ENCODE measurements around the gene CLEC19A.

CLEC19A gene

GRCh38 chr16:19285431-19285830, at the start of gene CLEC19A:
TSS of gene CLEC19A (plus strand) at chr16:19285731. CDS start at chr16:19285852, 121 bp downstream.
- no peak for DNase-seq

DNA sequence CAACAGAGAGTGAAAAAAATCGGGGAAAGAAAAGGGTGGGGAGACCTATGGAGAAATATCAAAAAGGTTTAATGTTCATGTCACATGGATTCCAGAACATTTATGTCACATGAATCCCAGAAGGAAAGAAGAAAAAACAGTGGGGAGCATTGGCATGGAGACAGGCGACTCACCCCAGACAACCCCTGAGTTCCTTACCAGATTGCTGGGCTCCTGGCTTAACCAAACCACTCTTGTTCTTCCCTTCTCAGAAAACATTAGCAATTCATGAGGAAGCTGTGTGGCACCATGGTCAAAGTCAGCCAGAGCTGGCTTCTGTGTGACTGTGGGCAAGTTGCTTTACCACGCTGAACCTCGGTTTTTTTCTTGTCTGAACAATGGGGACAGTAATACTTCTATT, 49.6 kb upstream of the CLEC19A start:
- DNase-seq, result no peak

DNA sequence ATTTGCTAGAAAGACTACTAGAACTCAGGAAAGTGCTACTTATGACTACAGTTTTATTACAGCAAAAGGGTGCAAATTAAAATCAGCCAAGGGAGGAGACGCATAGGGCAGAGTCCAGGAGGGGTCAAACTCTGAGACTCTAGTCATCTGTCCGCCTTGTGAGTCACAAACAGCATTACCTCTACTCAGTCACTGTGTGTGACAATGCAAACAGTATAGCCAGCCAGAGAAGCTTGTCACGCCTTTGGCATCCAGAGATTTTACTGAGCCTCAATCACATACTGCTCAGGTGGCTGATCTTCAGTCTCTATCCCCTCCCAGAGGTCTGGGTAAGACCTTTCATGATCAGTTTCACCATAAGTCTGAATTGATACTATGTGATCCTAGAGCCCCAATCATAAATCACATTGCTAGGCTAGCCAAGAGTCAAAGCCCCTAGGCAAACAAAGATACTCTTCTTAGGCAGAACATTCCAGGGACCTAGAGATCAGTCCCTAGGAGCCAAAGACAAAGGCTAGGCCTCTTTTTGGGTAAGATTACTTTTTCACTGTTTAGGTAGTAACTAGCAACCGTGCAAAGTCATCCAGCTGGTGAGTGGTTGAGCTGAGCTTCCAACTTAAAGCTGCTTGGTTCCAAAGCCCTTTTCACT, 48.8 kb upstream of the CLEC19A start:
- DNase-seq, result no peak

GRCh38 chr16:19238406-19238805, 47.1 kb upstream of the CLEC19A start:
- no peak for DNase-seq

- DNase-seq, result no peak
These were observed 45.9 kb upstream of the CLEC19A start for GRCh38 chr16:19239511-19240155.

DNA sequence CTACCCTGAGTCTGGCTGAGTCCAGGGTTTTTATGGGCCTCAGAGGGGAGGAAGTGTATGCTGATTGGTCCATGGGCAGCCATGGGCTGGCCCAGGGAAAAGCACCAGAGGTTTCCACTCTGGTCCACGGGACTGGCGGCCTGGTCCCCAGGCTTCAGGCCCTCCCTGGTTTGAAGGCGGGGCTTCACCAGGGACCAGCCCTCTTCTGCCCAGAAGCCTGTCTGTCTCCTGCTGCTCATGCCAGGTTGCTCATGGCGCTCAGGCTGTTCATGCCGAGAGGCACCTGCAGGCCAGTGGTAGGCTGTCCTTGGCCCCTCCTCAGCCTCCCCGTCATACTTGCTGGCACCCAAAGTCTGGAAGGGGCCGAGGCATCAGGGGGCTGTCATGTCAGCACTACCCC, 45.0 kb upstream of the CLEC19A start:
- DNase-seq, result no peak

DNA sequence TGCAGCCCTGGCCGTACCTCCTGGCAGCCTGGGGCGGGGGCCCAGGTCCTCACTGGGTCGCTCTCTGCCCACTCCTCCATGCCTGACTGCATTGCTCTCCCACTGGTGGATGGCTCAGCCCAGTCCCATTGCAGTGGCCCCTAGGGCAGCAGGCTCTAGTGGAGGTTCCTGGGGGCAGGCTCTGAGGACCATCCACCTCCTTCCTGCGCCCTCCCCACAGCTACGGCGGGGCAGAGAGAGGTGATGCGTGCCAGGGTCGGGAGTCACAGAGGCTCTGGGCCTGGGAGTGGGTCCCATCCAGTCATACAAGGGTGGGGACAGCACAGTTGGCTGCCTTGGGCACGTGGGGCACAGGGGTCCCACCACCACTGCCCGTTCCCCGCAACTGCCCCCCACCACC, 44.0 kb upstream of the CLEC19A start:
- DNase-seq, result no peak

DNA sequence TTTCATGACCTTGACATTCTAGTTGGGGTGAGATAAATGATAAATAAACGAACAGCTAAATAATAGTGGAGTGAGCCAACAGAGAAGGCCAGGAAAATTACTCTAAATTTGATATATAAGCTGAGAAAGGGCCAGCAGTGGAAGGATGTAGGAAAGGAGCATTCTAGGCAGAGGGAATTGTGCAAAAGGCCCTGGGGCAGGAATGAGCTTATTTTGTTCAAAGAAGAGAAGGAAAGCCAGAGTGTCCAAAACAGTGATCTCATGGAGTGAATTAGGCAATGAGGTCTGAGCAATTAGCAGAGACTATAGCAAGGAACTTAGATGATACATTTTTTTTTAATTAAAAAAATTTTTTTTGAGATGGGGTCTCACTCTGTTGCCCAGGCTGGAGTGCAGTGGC, 43.3 kb upstream of the CLEC19A start:
- DNase-seq, result no peak

GRCh38 chr16:19242987-19243575, 42.5 kb upstream of the CLEC19A start:
- DNase-seq, result no peak

GRCh38 chr16:19245326-19245925, 40.1 kb upstream of the CLEC19A start:
- no peak for DNase-seq

DNA sequence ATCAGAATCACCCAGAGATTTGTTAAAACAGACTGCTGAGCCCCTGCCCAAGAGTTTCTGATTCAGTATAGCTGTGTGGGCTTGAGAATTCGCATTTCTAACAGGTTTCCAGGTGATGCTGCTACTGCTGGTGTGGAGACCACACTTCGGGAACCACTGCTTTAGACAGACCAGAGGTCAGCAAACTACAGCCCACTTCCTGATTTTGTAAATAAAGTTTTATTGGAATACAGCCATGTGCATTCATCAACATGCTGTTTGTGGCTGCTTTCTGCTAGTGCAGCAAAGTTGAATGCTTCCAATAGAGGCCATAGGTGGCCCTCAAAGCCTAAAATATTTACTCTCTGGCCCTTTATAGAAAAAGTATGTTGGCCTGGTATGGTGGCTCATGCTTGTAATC, 32.6 kb upstream of the CLEC19A start:
- no peak for DNase-seq

DNA sequence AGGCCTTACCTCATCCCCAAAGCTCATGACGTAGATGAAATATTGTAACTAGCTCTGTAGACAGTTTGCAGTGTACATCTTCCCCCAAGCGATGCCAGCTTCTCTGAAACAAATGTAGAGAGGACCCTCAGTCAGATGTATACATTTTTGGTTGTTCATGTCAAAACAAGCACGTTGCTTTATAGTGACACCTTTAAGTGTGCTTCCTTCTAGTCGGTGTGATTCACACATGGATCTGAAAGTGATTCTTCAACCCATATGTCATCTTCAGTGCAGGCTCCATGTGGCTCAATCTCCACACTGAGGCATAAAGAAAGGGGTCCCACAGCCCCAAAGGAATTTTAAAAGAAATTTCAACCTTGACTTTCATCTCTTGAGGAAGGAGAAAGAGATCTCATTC, 30.9 kb upstream of the CLEC19A start:
- DNase-seq, result no peak

DNA sequence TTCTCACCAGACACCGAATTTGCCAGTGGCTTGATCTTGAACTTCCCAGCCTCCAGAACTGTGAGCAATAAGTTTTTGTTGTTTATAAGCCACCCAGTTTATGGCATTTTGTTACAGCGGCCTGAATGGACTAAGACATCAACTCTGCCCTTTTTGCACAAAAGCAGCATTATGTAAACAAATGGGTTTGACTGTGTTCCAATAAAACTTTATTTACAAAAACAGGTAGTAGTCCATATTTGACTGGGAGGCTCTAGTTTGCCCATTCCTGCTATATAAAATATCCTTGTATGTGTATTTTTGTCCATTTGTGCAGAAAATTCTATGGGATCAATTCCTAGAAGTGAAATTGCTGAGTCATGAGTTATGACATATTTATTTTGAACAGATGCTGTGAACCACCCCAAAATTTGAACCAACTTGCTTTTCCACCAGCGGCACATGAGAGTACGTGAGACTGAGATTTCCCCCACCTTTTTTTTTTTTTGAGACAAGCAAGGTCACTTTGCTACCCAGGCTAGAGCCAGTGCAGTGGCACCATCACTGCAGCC, 21.3 kb upstream of the CLEC19A start:
- no peak for DNase-seq

DNA sequence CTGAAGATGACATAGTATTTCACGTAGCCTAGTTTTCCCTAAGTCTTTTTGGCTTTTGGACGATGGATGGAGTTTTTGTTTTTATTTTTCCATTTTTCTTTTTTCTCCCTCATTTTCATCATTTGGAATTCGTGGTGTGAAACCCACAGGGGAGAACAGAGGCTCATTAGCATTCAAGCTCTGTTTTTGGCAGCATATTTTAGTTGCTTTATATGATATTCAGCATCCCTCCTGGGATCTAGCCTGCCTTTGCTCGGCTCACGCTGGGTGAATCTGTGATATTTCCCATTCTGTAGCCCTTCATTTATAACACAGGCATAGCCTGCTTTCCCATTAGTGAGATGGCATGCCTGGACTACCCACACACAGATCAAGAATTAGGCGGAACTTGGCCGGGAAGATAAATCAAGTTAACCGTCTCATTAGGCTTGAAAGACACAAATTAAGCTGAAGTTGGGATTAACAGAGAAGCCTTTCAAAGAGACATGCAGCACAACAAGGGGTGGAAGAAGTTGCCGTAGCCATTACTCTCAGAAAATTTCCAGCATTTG, 20.1 kb upstream of the CLEC19A start:
- no peak for DNase-seq

GRCh38 chr16:19266774-19267173, 18.8 kb upstream of the CLEC19A start:
- no peak for DNase-seq

- no peak for DNase-seq
These were observed 16.4 kb upstream of the CLEC19A start for GRCh38 chr16:19269098-19269497.

DNA sequence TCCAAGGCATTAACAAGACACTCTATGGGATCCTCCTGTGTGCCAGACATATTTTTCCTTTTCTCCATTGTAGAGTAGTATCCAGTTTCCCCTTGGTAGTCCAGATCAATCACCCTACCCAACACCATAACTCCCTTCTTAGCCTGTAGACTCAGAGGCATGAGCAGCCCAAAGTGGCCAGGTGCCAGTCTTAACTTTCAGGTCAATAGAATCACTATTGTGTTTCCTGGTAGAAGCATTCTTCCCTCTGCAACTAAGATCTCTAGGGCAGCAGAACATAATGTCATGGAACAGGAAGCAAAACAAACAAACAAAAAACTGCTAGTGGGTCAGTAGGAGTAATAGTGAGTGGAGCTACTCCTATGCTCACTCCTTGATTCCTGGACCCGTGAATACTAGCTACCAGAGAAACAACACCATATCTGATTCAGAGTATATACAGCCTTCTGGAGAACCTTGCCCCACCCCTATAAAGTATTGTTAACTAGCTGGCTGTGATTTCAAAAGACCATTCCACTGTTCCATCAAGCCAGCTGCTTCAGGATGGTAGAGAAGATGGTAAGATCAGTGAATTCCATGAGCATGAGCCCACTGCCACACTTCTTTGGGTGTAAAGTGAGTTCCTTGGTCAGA, 11.2 kb upstream of the CLEC19A start:
- no peak for DNase-seq

DNA sequence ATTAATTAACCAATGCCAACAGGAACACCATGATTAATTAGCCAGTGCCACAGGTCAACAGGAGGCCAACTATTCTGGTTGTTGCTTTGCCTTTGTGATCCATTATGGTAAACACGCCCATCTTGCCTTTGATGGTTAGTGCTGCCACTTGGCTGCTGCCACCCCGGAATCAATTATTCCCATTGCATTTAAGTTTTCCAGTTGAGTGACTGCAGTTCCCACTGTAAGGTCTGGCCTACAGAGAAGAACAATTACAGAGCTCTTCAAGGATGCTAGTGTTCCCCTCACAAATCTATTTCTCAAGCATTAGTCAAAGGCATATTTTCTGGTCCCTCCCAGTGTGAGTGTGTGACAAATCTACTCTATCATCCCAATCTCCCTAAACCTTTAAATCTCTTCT, 7.1 kb upstream of the CLEC19A start:
- no peak for DNase-seq

GRCh38 chr16:19281246-19281645, 4.3 kb upstream of the CLEC19A start:
- DNase-seq, result no peak

GRCh38 chr16:19282101-19282500, 3.4 kb upstream of the CLEC19A start:
- DNase-seq, result no peak

GRCh38 chr16:19283637-19284036, 1.9 kb upstream of the CLEC19A start:
- DNase-seq, result no peak

GRCh38 chr16:19284207-19284606, 1.3 kb upstream of the CLEC19A start:
- DNase-seq, result no peak

GRCh38 chr16:19286827-19287226, 1.3 kb downstream of the CLEC19A start:
- no peak for DNase-seq
